Lung (tissue), 12 donors: ENCODE measurements around the gene SNX17. TPM values are rescaled to one million over a fixed set of nuclear protein-coding genes. Genes with fewer than 3 reads are reported as not detected.

Source experiments
- ATAC-seq: fragments of 200-7000 bp; cut with Tn5 transposase; one replicate; pipeline ENCODE4 v1.9.1; 2020; ENCODE audit warnings: moderate number of reproducible peaks; ENCODE audit not compliant: insufficient read depth, low FRiP score
- DNase-seq, 3 donors: peaks; one replicate each; pipeline ENCODE4 v3.0.0-alpha.2; 2013 to 2017
- H3K27ac ChIP-seq, 2 donors: one replicate each; pipeline ENCODE4 v1.5.1; 2013; ENCODE audit warnings: mild to moderate bottlenecking in 2 of 2, moderate library complexity in 2 of 2, control low read depth in 1 of 2, inconsistent platforms in 1 of 2, low read depth in 1 of 2, low read length in 1 of 2
- H3K27me3 ChIP-seq, 3 donors: one replicate each; pipeline ENCODE4 v1.5.1; 2013; ENCODE audit warnings: low read length in 2 of 3; ENCODE audit not compliant: control insufficient read depth in 3 of 3, insufficient read depth in 3 of 3
- H3K36me3 ChIP-seq, 4 donors: one replicate each; pipeline ENCODE4 v1.5.1; 2013; ENCODE audit warnings: low read length in 4 of 4, mild to moderate bottlenecking in 1 of 4, moderate library complexity in 1 of 4; ENCODE audit not compliant: control insufficient read depth in 4 of 4, insufficient read depth in 4 of 4
- H3K4me1 ChIP-seq, 5 donors: one replicate each; pipeline ENCODE4 v1.5.1; 2013; ENCODE audit warnings: low read length in 5 of 5, mild to moderate bottlenecking in 2 of 5, moderate library complexity in 1 of 5; ENCODE audit not compliant: control insufficient read depth in 5 of 5, insufficient read depth in 5 of 5
- H3K4me3 ChIP-seq: one replicate; pipeline ENCODE4 v1.5.1; 2013; ENCODE audit warnings: mild to moderate bottlenecking, control low read depth, moderate library complexity
- H3K9ac ChIP-seq, 2 donors: one replicate each; pipeline ENCODE4 v1.5.1; 2013; ENCODE audit warnings: low read length in 2 of 2, control low read depth in 1 of 2; ENCODE audit not compliant: insufficient read depth in 1 of 2
- H3K9me3 ChIP-seq, 4 donors: one replicate each; pipeline ENCODE4 v1.5.1; 2013; ENCODE audit warnings: low read length in 3 of 4, mild to moderate bottlenecking in 1 of 4, moderate library complexity in 1 of 4; ENCODE audit not compliant: control insufficient read depth in 4 of 4, insufficient read depth in 3 of 4
- WGBS, 2 donors: extraction: QIAGEN DNeasy Blood & Tissue Kit; methylation state at CpG; one replicate each; pipeline ENCODE4 v1.1.7; 2013; 5-methylcytosine and 5-hydroxymethylcytosine counted together
- polyA plus RNA-seq, 2 donors: library from polyadenylated mRNA; stranded (reverse); fragments of 200-250 nt; gene quantifications; one replicate each; pipeline ENCODE4 v1.2.1, GENCODE V29; 2013
- total RNA-seq, 2 donors: library from RNA; depleted of rRNA in 1 of 2; stranded (reverse); fragments of >200 nt in 1 of 2; gene quantifications; one replicate each; pipeline ENCODE4 v1.2.1, GENCODE V29; 2014 to 2021
- TF ChIP-seq, protein P1 (sequence below): IDR thresholded peaks from 2 replicates; pipeline ENCODE4 v1.5.1; 2012; ENCODE audit warnings: mild to moderate bottlenecking; ENCODE audit errors: control extremely low read depth, extremely low read depth
- donor health status: control.
- donor health status: control.
- donor health status: Bipolar disorder and iron deficiency.
- donor health status: healthy.
- donor health status: DM: yes; HTN: yes; CAD: no.

SNX17 gene
- total and polyA plus RNA-seq, 4 donors = 65.8 to 129 (median 95.7) TPM

DNA sequence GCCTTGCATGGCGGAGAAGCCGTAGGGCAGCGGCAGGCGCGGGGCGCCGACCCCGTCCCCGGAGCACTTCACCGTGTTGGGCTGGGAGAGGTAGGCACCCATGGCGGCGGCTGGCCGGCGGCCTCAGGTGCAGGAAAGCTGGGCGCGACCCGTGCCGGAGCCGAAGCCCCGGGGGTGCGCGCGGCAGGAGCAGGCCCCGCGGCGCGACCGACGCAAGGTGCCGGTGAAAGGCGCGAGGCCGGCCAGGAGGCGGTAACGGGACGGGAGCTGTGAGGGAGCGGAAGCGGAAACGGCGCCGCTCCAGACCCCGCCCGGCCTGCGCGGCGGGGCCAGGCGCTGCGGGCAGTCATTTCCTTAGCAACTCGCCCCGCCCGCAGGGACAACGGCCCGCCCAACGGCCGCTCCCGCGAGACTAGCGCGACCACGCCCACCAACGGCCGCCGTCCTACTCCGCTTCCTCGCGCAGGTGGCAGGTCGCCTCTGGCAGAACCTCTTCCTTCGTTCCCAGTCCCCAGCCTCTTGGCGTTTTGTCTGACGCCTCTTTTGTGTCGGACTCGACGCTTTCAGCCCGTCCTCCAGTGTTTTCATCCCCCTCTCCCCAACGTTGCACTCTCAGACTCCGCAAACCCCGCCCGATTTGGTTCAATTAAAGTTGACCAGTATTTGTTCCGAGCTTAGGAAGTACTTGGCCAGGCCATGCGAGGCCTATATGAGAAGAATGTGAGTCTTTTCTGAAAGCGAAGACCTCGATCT lies 39.1 kb downstream of the SNX17 start, which contains the start of gene PPM1G:
Gene PPM1G, minus strand, starts transcription at position 271 of the 753 bp plus-strand sequence. Its CDS starts 169 bp downstream, at position 102.
- H3K27ac ChIP-seq = peak within 1 kb of the TSS; percentile 91 to 94
- H3K4me1 ChIP-seq = peaks cover 0 to 18% (median 4%) of the 10 kb centered on the region in 5 donors
- 1% methylated on average over 50 to 82 of the region's 82 CpGs for WGBS, 2 donors
- peak within 1 kb of the TSS; percentile 47 to 76 for H3K9ac ChIP-seq
- peaks cover 0 to 4% (median 3%) of the 10 kb centered on the region in 4 donors for H3K36me3 ChIP-seq
- H3K27me3 ChIP-seq = no peaks in the 10 kb centered on the region
- peak within 1 kb of the TSS; percentile 88 for H3K4me3 ChIP-seq
- DNase-seq (peak; percentile 93 to 96 (median 95)), ATAC-seq (peak; percentile 99)
- TF ChIP-seq, protein P1, sequence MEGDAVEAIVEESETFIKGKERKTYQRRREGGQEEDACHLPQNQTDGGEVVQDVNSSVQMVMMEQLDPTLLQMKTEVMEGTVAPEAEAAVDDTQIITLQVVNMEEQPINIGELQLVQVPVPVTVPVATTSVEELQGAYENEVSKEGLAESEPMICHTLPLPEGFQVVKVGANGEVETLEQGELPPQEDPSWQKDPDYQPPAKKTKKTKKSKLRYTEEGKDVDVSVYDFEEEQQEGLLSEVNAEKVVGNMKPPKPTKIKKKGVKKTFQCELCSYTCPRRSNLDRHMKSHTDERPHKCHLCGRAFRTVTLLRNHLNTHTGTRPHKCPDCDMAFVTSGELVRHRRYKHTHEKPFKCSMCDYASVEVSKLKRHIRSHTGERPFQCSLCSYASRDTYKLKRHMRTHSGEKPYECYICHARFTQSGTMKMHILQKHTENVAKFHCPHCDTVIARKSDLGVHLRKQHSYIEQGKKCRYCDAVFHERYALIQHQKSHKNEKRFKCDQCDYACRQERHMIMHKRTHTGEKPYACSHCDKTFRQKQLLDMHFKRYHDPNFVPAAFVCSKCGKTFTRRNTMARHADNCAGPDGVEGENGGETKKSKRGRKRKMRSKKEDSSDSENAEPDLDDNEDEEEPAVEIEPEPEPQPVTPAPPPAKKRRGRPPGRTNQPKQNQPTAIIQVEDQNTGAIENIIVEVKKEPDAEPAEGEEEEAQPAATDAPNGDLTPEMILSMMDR = no peak
- H3K9me3 ChIP-seq = no peaks in the 10 kb centered on the region

DNA sequence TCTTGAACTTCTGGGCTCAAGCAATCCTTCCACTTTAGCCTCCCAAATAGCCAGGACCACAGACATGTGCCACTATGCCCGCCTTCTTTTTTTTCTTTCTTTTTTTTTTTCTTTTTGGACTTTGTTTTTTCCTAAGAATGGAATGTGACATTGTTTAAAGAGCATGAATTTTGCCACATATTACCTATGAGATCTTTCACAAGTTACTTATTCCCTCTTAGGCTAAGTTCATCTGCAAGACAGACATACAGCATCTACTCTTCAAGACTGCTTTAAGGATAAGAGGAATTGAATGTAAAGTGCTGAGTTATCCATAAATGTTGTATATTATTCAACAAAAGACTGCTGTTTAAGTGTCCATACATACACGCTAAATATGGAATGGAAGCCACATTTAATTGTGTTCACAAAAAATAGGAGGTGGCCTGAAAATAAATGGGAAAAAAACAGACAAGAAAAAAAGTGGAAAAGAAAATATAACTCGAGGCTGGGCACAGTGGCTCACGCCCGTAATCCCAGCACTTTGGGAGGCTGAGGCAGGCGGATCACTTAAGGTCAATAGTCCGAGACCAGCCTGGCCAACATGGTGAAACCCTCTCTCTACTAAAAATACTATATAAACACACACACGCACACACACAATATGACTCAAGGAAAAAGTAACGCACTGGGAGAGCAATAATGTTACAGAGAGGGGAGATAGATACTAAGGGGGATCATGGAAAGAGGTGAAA lies 42.2 kb downstream of the SNX17 start:
- H3K4me1 ChIP-seq = peaks cover 0 to 16% (median 4%) of the 10 kb centered on the region in 5 donors
- DNase-seq (no peak), ATAC-seq (no peak)
- H3K27me3 ChIP-seq = no peaks in the 10 kb centered on the region
- H3K9ac ChIP-seq = no peak overlapping the region
- H3K27ac ChIP-seq = no peak overlapping the region
- TF ChIP-seq, protein P1 = no peak
- no peaks in the 10 kb centered on the region for H3K9me3 ChIP-seq
- H3K4me3 ChIP-seq = no peak overlapping the region
- 91 to 92% methylated on average over 9 of the region's 9 CpGs for WGBS, 2 donors
- H3K36me3 ChIP-seq = peaks cover 0 to under 1% (median 0%) of the 10 kb centered on the region in 4 donors

- H3K9ac ChIP-seq = no peak overlapping the region
- H3K9me3 ChIP-seq = no peaks in the 10 kb centered on the region
- TF ChIP-seq, protein P1 = no peak
- no peak overlapping the region for H3K4me3 ChIP-seq
- H3K36me3 ChIP-seq = no peaks in the 10 kb centered on the region
- no peak for ATAC-seq
- no peak overlapping the region for H3K27ac ChIP-seq
- WGBS, 2 donors = 97% methylated on average over 6 of the region's 6 CpGs
- H3K27me3 ChIP-seq = no peaks in the 10 kb centered on the region
- no peaks in the 10 kb centered on the region for H3K4me1 ChIP-seq
- no peak for DNase-seq
Measured at GRCh38 chr2:27416151-27416550, 45.7 kb downstream of the SNX17 start.
